SK-N-SH (cell line): Measurements from ENCODE around the gene USP15. TPM values are rescaled to one million over a fixed set of nuclear protein-coding genes. Genes with fewer than 3 reads are reported as not detected.

ENCODE experiments used
- CTCF ChIA-PET: fragments of 300-600, 350-600 bp; formaldehyde crosslinking; extraction: SDS; loops from one replicate; lab custom pipeline; 2021; lab: Yijun Ruan, JAX
- POLR2A ChIA-PET: fragments of 350-600 bp; sonication (Branson Sonifier 250); formaldehyde crosslinking; extraction: SDS; loops from one replicate; lab custom pipeline; 2020; ENCODE audit warnings: antibody characterized with exemption, inconsistent platforms; lab: Yijun Ruan, JAX
- DNase-seq: peaks from one replicate; pipeline ENCODE4 v3.0.0; 2012
- H2AFZ ChIP-seq: fragments of 200-600 bp; sonication (generic); 2 replicates; pipeline ENCODE4 v1.8.1; 2016; ENCODE audit warnings: antibody characterized with exemption, mild to moderate bottlenecking, low read depth
- H3F3A ChIP-seq: fragments of 200-600 bp; sonication (generic); replicated peaks from 2 replicates; pipeline ENCODE3; 2016; ENCODE audit warnings: antibody characterized with exemption, mild to moderate bottlenecking; ENCODE audit not compliant: insufficient read depth
- H3K27ac ChIP-seq, 2 experiments: fragments of 200-500 bp in 1 of 2; fragments of 200-600 bp in 1 of 2; sonication (Bioruptor generic) in 1 of 2; sonication (generic), shearing (Covaris generic) in 1 of 2; 2 replicates each; pipeline versions ENCODE4 v1.5.1 to v1.6.1; 2014 to 2016; ENCODE audit warnings: low read depth in 2 of 2, inconsistent platforms in 1 of 2, low read length in 1 of 2, mild to moderate bottlenecking in 1 of 2, mixed read lengths in 1 of 2
- H3K27me3 ChIP-seq: fragments of 200-600 bp; sonication (generic), shearing (Covaris generic); 2 replicates; pipeline ENCODE4 v1.6.1; 2016; ENCODE audit warnings: mixed run types; ENCODE audit not compliant: insufficient read depth
- H3K36me3 ChIP-seq, 2 experiments: fragments of 200-500 bp in 1 of 2; fragments of 200-600 bp in 1 of 2; sonication (Bioruptor generic) in 1 of 2; sonication (generic) in 1 of 2; replicated peaks in 1 of 2; 2 replicates each; pipeline versions ENCODE3 to v1.5.1; 2014 to 2016; ENCODE audit warnings: low read length in 1 of 2, mild to moderate bottlenecking in 1 of 2; ENCODE audit not compliant: insufficient read depth in 2 of 2, control insufficient read depth in 1 of 2
- H3K4me1 ChIP-seq, 2 experiments: fragments of 200-500 bp in 1 of 2; fragments of 200-600 bp in 1 of 2; sonication (Bioruptor generic) in 1 of 2; sonication (generic), shearing (Covaris generic) in 1 of 2; 2 replicates each; pipeline versions ENCODE4 v1.5.1 to v1.6.1; 2014 to 2016; ENCODE audit warnings: low read depth in 1 of 2, low read length in 1 of 2, mixed run types in 1 of 2; ENCODE audit not compliant: insufficient read depth in 2 of 2, control insufficient read depth in 1 of 2
- H3K4me2 ChIP-seq: fragments of 200-600 bp; sonication (generic), shearing (Covaris generic); 2 replicates; pipeline ENCODE4 v1.6.1; 2017; ENCODE audit warnings: mixed run types
- H3K4me3 ChIP-seq, 2 experiments: fragments of 200-500 bp in 1 of 2; fragments of 200-600 bp in 1 of 2; sonication (Bioruptor generic) in 1 of 2; sonication (generic), shearing (Covaris generic) in 1 of 2; 2 replicates each; pipeline versions ENCODE4 v1.5.1 to v1.8.1; 2014 to 2016; ENCODE audit warnings: low read depth in 2 of 2, inconsistent platforms in 1 of 2, low read length in 1 of 2, mild to moderate bottlenecking in 1 of 2, mixed read lengths in 1 of 2, moderate library complexity in 1 of 2
- H3K79me2 ChIP-seq: fragments of 200-600 bp; sonication (generic); 2 replicates; pipeline ENCODE4 v1.8.1; 2017; ENCODE audit warnings: mild to moderate bottlenecking; ENCODE audit not compliant: insufficient read depth
- H3K9ac ChIP-seq: fragments of 200-600 bp; sonication (generic); 2 replicates; pipeline ENCODE4 v1.6.1; 2017; ENCODE audit warnings: mixed run types
- H3K9me2 ChIP-seq: fragments of 200-600 bp; sonication (generic); 2 replicates; pipeline ENCODE4 v1.6.1; 2017; ENCODE audit warnings: mixed run types
- H3K9me3 ChIP-seq: fragments of 200-600 bp; sonication (generic); 2 replicates; pipeline ENCODE4 v1.6.1; 2017; ENCODE audit warnings: mixed run types, mild to moderate bottlenecking, moderate library complexity
- H4K20me1 ChIP-seq: fragments of 200-600 bp; sonication (generic); 2 replicates; pipeline ENCODE4 v1.6.1; 2017; ENCODE audit warnings: mild to moderate bottlenecking, mixed run types; ENCODE audit not compliant: insufficient read depth
- FOXM1 ChIP-seq: IDR thresholded peaks from 2 replicates; pipeline ENCODE4 v1.4.0; 2012; ENCODE audit warnings: low read depth, mild to moderate bottlenecking
- GATA2 ChIP-seq: sonication (generic); formaldehyde crosslinking; IDR thresholded peaks from 2 replicates; pipeline ENCODE4 v1.5.0; 2020; ENCODE audit warnings: mild to moderate bottlenecking, missing genetic modification reagents
- MEF2A ChIP-seq: IDR thresholded peaks from 2 replicates; pipeline ENCODE4 v1.4.0; 2012; ENCODE audit warnings: low read depth, borderline replicate concordance
- NRF1 ChIP-seq: IDR thresholded peaks from 2 replicates; pipeline ENCODE4 v1.6.1; 2012; ENCODE audit warnings: low read depth, mild to moderate bottlenecking, low read length
- POLR2AphosphoS5 ChIP-seq: IDR thresholded peaks from 2 replicates; pipeline ENCODE4 v1.6.1; 2012; ENCODE audit warnings: low read depth, low read length
- RAD21 ChIP-seq: IDR thresholded peaks from 2 replicates; pipeline ENCODE4 v1.6.1; 2012; ENCODE audit warnings: mild to moderate bottlenecking, low read length
- RXRA ChIP-seq: IDR thresholded peaks from 2 replicates; pipeline ENCODE4 v1.4.0; 2012; ENCODE audit warnings: low read depth, mild to moderate bottlenecking, borderline replicate concordance
- SIN3A ChIP-seq: IDR thresholded peaks from 2 replicates; pipeline ENCODE4 v1.6.1; 2012; ENCODE audit warnings: low read depth, mild to moderate bottlenecking, low read length, moderate library complexity, borderline replicate concordance
- SMC3 ChIP-seq: IDR thresholded peaks from 2 replicates; pipeline ENCODE4 v1.6.1; 2012; ENCODE audit warnings: low read depth, low read length, improper control_type of control experiment
- TCF12 ChIP-seq: IDR thresholded peaks from 2 replicates; pipeline ENCODE4 v1.4.0; 2012
- WGBS: methylation state at CpG from one replicate; pipeline ENCODE4 v1.1.6; 2017; ENCODE audit warnings: low lambda C conversion rate; 5-methylcytosine and 5-hydroxymethylcytosine counted together
- polyA plus RNA-seq, 3 experiments: library from polyadenylated mRNA; depleted of rRNA; stranded (reverse); fragments of >200 nt; gene quantifications; 2 replicates each; pipeline ENCODE4 v1.2.3, GENCODE V29; 2012
- TF ChIP-seq, protein P1 (sequence below): fragments of 200-600 bp; sonication (generic); IDR thresholded peaks from 2 replicates; pipeline ENCODE4 v1.6.1; 2017; ENCODE audit warnings: antibody characterized with exemption, mild to moderate bottlenecking, moderate library complexity

Gene USP15
- polyA plus RNA-seq, 1 of the 3 experiments (the other 2 are of a cell fraction), result 13.2 TPM

DNA sequence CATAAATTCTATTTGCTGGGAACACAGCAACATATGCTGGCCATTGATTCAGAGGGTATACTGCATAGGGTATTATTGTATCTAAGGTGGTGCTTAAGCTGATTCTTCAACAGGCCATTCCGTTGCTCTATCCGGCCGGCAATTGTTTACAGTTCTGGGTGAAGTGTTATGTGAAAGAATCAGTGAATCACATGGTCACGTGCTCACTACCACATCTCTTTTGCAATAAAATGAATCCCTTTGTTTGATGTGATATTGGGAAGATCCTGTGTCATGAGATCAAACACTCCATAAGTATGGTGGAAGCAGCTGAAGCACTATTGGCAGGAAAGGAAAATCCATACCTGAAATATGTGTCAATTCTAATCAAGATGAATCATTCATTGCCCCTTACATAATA is 7.6 kb upstream of the USP15 start (continued):
- TF ChIP-seq, protein P1, sequence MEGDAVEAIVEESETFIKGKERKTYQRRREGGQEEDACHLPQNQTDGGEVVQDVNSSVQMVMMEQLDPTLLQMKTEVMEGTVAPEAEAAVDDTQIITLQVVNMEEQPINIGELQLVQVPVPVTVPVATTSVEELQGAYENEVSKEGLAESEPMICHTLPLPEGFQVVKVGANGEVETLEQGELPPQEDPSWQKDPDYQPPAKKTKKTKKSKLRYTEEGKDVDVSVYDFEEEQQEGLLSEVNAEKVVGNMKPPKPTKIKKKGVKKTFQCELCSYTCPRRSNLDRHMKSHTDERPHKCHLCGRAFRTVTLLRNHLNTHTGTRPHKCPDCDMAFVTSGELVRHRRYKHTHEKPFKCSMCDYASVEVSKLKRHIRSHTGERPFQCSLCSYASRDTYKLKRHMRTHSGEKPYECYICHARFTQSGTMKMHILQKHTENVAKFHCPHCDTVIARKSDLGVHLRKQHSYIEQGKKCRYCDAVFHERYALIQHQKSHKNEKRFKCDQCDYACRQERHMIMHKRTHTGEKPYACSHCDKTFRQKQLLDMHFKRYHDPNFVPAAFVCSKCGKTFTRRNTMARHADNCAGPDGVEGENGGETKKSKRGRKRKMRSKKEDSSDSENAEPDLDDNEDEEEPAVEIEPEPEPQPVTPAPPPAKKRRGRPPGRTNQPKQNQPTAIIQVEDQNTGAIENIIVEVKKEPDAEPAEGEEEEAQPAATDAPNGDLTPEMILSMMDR, result no peak

DNA sequence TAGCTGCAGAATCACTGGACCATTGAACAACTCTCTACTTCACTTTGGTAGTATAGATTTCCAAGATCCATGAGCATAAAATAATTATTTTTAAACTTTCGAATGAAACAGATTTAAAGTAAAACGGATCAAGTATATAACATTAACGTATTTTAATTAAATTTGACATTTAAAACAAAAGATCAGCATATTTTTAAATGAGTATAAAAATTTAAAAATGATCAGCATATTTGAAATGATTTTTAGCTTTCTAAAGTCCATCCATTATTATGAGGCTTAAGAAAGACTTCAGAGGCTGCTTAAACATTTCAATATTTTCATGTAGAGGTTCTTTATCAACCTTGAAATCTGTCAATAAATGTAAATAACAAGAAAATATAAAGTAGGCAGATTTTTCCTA is 5.2 kb upstream of the USP15 start:
- no peak overlapping the region for H3K4me2 ChIP-seq
- CTCF ChIA-PET, result no interaction called here
- H3K4me1 ChIP-seq, result no peaks in the 10 kb centered on the region; a peak in 2 of 4 replicates
- no peaks in the 10 kb centered on the region for H3K79me2 ChIP-seq
- H3F3A ChIP-seq, result no peaks in the 10 kb centered on the region
- H3K27ac ChIP-seq, result no peak overlapping the region
- no peak overlapping the region for H3K4me3 ChIP-seq
- H3K9me3 ChIP-seq, result no peaks in the 10 kb centered on the region
- H3K36me3 ChIP-seq, result no peaks in the 10 kb centered on the region
- no peak overlapping the region for H2AFZ ChIP-seq
- H3K27me3 ChIP-seq, result no peaks in the 10 kb centered on the region
- TF ChIP-seq POLR2AphosphoS5 (no peak), SIN3A (no peak), RXRA (no peak), FOXM1 (no peak), MEF2A (no peak), GATA2 (CRISPR knock-in tag) (no peak), SMC3 (no peak)
- TF ChIP-seq, protein P1, result no peak
- 86% methylated on average over 3 of the region's 3 CpGs for whole genome bisulfite sequencing
- H3K9ac ChIP-seq, result no peak overlapping the region
- H4K20me1 ChIP-seq, result no peaks in the 10 kb centered on the region
- POLR2A ChIA-PET, result no interaction called here
- no peaks in the 10 kb centered on the region for H3K9me2 ChIP-seq
- DNase-seq, result no peak

DNA sequence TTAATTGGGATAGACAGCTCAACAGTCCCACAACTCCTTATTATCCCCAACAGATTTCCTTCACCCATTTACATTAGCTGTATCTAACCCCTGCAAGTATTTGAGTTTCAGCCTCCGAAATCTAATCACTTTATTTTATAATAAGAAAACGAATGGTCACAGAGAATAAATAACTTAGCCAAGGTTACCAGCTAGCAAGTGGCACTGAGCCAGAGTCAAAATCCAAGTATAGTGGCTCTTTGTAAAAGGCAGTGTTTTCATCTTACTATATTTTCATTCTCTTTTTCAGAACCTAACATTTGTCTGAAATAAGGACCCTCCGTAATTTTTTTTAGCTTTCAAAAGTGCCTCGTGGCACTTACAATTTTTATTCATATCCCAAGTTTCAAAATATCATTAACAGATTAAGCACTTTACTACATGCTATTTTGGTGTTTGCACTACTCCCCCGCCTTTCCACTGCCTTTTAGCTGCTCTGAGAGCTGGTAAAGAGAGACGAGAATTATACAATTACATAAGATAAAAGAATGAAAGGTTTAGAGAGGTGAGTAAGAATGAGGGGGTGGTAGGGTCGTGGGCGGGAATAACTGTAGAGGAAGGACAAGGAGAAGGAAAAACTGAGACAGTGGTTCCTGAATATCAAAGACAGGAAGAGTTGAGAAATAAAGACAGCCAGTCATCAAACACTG is 3.7 kb upstream of the USP15 start:
- Histone ChIP-seq H3K36me3 (no peaks in the 10 kb centered on the region), H3K27ac (no peak overlapping the region), H3K4me1 (peaks cover under 1 to 1% of the 10 kb centered on the region in 2 experiments; a peak in 3 of 4 replicates), H3K4me2 (no peak overlapping the region), H2AFZ (no peak overlapping the region), H3K27me3 (no peaks in the 10 kb centered on the region), H3K79me2 (peaks cover 13% of the 10 kb centered on the region), H3K9ac (no peak overlapping the region), H3K9me3 (no peaks in the 10 kb centered on the region), H4K20me1 (no peaks in the 10 kb centered on the region; the same call in 1 of the 2 replicates), H3K9me2 (no peaks in the 10 kb centered on the region), H3F3A (peaks cover 4% of the 10 kb centered on the region)
- 81% methylated on average over 8 of the region's 8 CpGs for WGBS
- CTCF ChIA-PET, result interaction anchor here (1.0 to 1.5 kb wide), 2 partner anchors 14 to 46 kb away, joined by 3 to 4 read pairs; no protein-coding TSS in a partner anchor
- DNase-seq, result no peak
- TF ChIP-seq TCF12 (no peak), RAD21 (no peak), NRF1 (no peak)
- TF ChIP-seq, all 33 proteins: peak for 0
- POLR2A ChIA-PET, result no interaction called here
- no peak overlapping the region for H3K4me3 ChIP-seq
